ENCODE measurements around the gene STAT2.
A peak's percentile ranks its signal among the peaks of the same experiment; 100 is the strongest.

STAT2 gene

GRCh38 chr12:56308714-56309113, 51.2 kb downstream of the STAT2 start:
- Histone ChIP-seq H4K91ac (ENCODE audit: low read length) (no peak overlapping the region), H3K4ac (ENCODE audit: low read depth in 1 of 2, low read length in 2 of 2) (no peak overlapping the region), H3K4me3 (ENCODE audit: insufficient read depth in 1 of 2, low read depth in 1 of 2, low read length in 2 of 2) (no peak overlapping the region), H3K23ac (ENCODE audit: low read length in 2 of 2) (no peak overlapping the region), H3K79me1 (replicated peaks; ENCODE audit: low read length, poor library complexity, severe bottlenecking) (peaks cover 16% of the 10 kb centered on the region), H4K8ac (ENCODE audit: low read length) (no peak overlapping the region), H2BK120ac (ENCODE audit: low read depth, low read length) (no peak overlapping the region), H3K27ac (ENCODE audit: low read length, poor library complexity, severe bottlenecking) (no peak overlapping the region), H2BK15ac (ENCODE audit: low read depth, poor library complexity, severe bottlenecking) (no peak overlapping the region), H3K14ac (ENCODE audit: low read length in 2 of 2) (no peak overlapping the region), H3K9me3 (ENCODE audit: control insufficient read depth, low read length) (no peaks in the 10 kb centered on the region), H2AFZ (ENCODE audit: low read depth, low read length) (no peak overlapping the region), H3K27me3 (ENCODE audit: control insufficient read depth in 1 of 2, insufficient read depth in 1 of 2, low read length in 2 of 2) (no peaks in the 10 kb centered on the region), H2BK5ac (ENCODE audit: low read depth, low read length, poor library complexity, severe bottlenecking) (no peak overlapping the region), H3K4me1 (ENCODE audit: control insufficient read depth, insufficient read depth, low read depth, low read length) (peaks cover 2% of the 10 kb centered on the region), H3K18ac (ENCODE audit: low read depth in 1 of 2, low read length in 2 of 2) (no peak overlapping the region), H3K9ac (ENCODE audit: low read length) (no peak overlapping the region), H2BK12ac (ENCODE audit: low read length in 2 of 2) (no peak overlapping the region), H3K36me3 (ENCODE audit: control insufficient read depth in 1 of 2, insufficient read depth in 2 of 2, low read depth in 1 of 2, low read length in 2 of 2) (peaks cover 41 to 69% of the 10 kb centered on the region in 2 experiments), H2AK5ac (ENCODE audit: low read length, severe bottlenecking) (no peak overlapping the region), H3K4me2 (ENCODE audit: low read length, poor library complexity, severe bottlenecking) (no peak overlapping the region)
- DNase-seq, result no peak
- WGBS, result 97% methylated on average over 1 of the region's 3 CpGs

GRCh38 chr12:56307221-56307965, 52.5 kb downstream of the STAT2 start:
- H3K79me1 ChIP-seq (replicated peaks; ENCODE audit: low read length, poor library complexity, severe bottlenecking), result peaks cover 15% of the 10 kb centered on the region
- peaks cover 37 to 69% of the 10 kb centered on the region in 2 experiments for H3K36me3 ChIP-seq (ENCODE audit: control insufficient read depth in 1 of 2, insufficient read depth in 2 of 2, low read depth in 1 of 2, low read length in 2 of 2)
- H2AFZ ChIP-seq (ENCODE audit: low read depth, low read length), result no peak overlapping the region
- no peak overlapping the region for H4K8ac ChIP-seq (ENCODE audit: low read length)
- no peaks in the 10 kb centered on the region for H3K9me3 ChIP-seq (ENCODE audit: control insufficient read depth, low read length)
- DNase-seq, result no peak
- H3K9ac ChIP-seq (ENCODE audit: low read length), result no peak overlapping the region
- no peak overlapping the region for H3K23ac ChIP-seq (ENCODE audit: low read length in 2 of 2)
- no peak overlapping the region for H3K4me3 ChIP-seq (ENCODE audit: insufficient read depth in 1 of 2, low read depth in 1 of 2, low read length in 2 of 2)
- no peak overlapping the region for H2AK5ac ChIP-seq (ENCODE audit: low read length, severe bottlenecking)
- H3K4me2 ChIP-seq (ENCODE audit: low read length, poor library complexity, severe bottlenecking), result no peak overlapping the region
- no peak overlapping the region for H3K14ac ChIP-seq (ENCODE audit: low read length in 2 of 2)
- 97% methylated on average over 6 of the region's 7 CpGs for WGBS
- H3K27me3 ChIP-seq (ENCODE audit: control insufficient read depth in 1 of 2, insufficient read depth in 1 of 2, low read length in 2 of 2), result no peaks in the 10 kb centered on the region
- no peak overlapping the region for H2BK15ac ChIP-seq (ENCODE audit: low read depth, poor library complexity, severe bottlenecking)
- H3K27ac ChIP-seq (ENCODE audit: low read length, poor library complexity, severe bottlenecking), result peak overlapping the region; percentile 20
- no peak overlapping the region for H4K91ac ChIP-seq (ENCODE audit: low read length)
- peaks cover 2% of the 10 kb centered on the region for H3K4me1 ChIP-seq (ENCODE audit: control insufficient read depth, insufficient read depth, low read depth, low read length)
- H2BK5ac ChIP-seq (ENCODE audit: low read depth, low read length, poor library complexity, severe bottlenecking), result no peak overlapping the region
- no peak overlapping the region for H2BK120ac ChIP-seq (ENCODE audit: low read depth, low read length)
- no peak overlapping the region for H3K18ac ChIP-seq (ENCODE audit: low read depth in 1 of 2, low read length in 2 of 2)
- H2BK12ac ChIP-seq (ENCODE audit: low read length in 2 of 2), result no peak overlapping the region
- H3K4ac ChIP-seq (ENCODE audit: low read depth in 1 of 2, low read length in 2 of 2), result no peak overlapping the region

GRCh38 chr12:56304872-56305590, 54.9 kb downstream of the STAT2 start:
- WGBS, result 93% methylated on average over 3 of the region's 8 CpGs
- Histone ChIP-seq H4K8ac (ENCODE audit: low read length) (no peak overlapping the region), H3K9ac (ENCODE audit: low read length) (no peak overlapping the region), H3K4ac (ENCODE audit: low read depth in 1 of 2, low read length in 2 of 2) (no peak overlapping the region), H3K18ac (ENCODE audit: low read depth in 1 of 2, low read length in 2 of 2) (no peak overlapping the region), H3K4me2 (ENCODE audit: low read length, poor library complexity, severe bottlenecking) (no peak overlapping the region), H3K27ac (ENCODE audit: low read length, poor library complexity, severe bottlenecking) (no peak overlapping the region), H3K4me1 (ENCODE audit: control insufficient read depth, insufficient read depth, low read depth, low read length) (peaks cover 13% of the 10 kb centered on the region), H3K9me3 (ENCODE audit: control insufficient read depth, low read length) (no peaks in the 10 kb centered on the region), H2BK15ac (ENCODE audit: low read depth, poor library complexity, severe bottlenecking) (no peak overlapping the region), H2BK5ac (ENCODE audit: low read depth, low read length, poor library complexity, severe bottlenecking) (no peak overlapping the region), H3K27me3 (ENCODE audit: control insufficient read depth in 1 of 2, insufficient read depth in 1 of 2, low read length in 2 of 2) (no peaks in the 10 kb centered on the region), H4K91ac (ENCODE audit: low read length) (no peak overlapping the region), H3K4me3 (ENCODE audit: insufficient read depth in 1 of 2, low read depth in 1 of 2, low read length in 2 of 2) (no peak overlapping the region), H3K14ac (ENCODE audit: low read length in 2 of 2) (no peak overlapping the region), H2BK120ac (ENCODE audit: low read depth, low read length) (no peak overlapping the region), H2AK5ac (ENCODE audit: low read length, severe bottlenecking) (no peak overlapping the region), H3K23ac (ENCODE audit: low read length in 2 of 2) (no peak overlapping the region), H2BK12ac (ENCODE audit: low read length in 2 of 2) (no peak overlapping the region), H2AFZ (ENCODE audit: low read depth, low read length) (no peak overlapping the region), H3K79me1 (replicated peaks; ENCODE audit: low read length, poor library complexity, severe bottlenecking) (peaks cover 16% of the 10 kb centered on the region), H3K36me3 (ENCODE audit: control insufficient read depth in 1 of 2, insufficient read depth in 2 of 2, low read depth in 1 of 2, low read length in 2 of 2) (peaks cover 25 to 57% of the 10 kb centered on the region in 2 experiments)
- no peak for DNase-seq

GRCh38 chr12:56304276-56304675, 55.6 kb downstream of the STAT2 start:
- 100% methylated on average over 3 of the region's 3 CpGs for WGBS
- H3K79me1 ChIP-seq (replicated peaks; ENCODE audit: low read length, poor library complexity, severe bottlenecking), result peaks cover 16% of the 10 kb centered on the region
- H2BK120ac ChIP-seq (ENCODE audit: low read depth, low read length), result no peak overlapping the region
- H3K4me2 ChIP-seq (ENCODE audit: low read length, poor library complexity, severe bottlenecking), result no peak overlapping the region
- H2BK15ac ChIP-seq (ENCODE audit: low read depth, poor library complexity, severe bottlenecking), result no peak overlapping the region
- no peak overlapping the region for H3K18ac ChIP-seq (ENCODE audit: low read depth in 1 of 2, low read length in 2 of 2)
- H2AK5ac ChIP-seq (ENCODE audit: low read length, severe bottlenecking), result no peak overlapping the region
- peaks cover 13% of the 10 kb centered on the region for H3K4me1 ChIP-seq (ENCODE audit: control insufficient read depth, insufficient read depth, low read depth, low read length)
- no peak overlapping the region for H3K9ac ChIP-seq (ENCODE audit: low read length)
- no peak overlapping the region for H4K91ac ChIP-seq (ENCODE audit: low read length)
- H3K9me3 ChIP-seq (ENCODE audit: control insufficient read depth, low read length), result no peaks in the 10 kb centered on the region
- no peak overlapping the region for H3K4me3 ChIP-seq (ENCODE audit: insufficient read depth in 1 of 2, low read depth in 1 of 2, low read length in 2 of 2)
- no peak overlapping the region for H2AFZ ChIP-seq (ENCODE audit: low read depth, low read length)
- no peak overlapping the region for H3K4ac ChIP-seq (ENCODE audit: low read depth in 1 of 2, low read length in 2 of 2)
- H3K36me3 ChIP-seq (ENCODE audit: control insufficient read depth in 1 of 2, insufficient read depth in 2 of 2, low read depth in 1 of 2, low read length in 2 of 2), result peaks cover 25 to 51% of the 10 kb centered on the region in 2 experiments
- H4K8ac ChIP-seq (ENCODE audit: low read length), result no peak overlapping the region
- no peaks in the 10 kb centered on the region for H3K27me3 ChIP-seq (ENCODE audit: control insufficient read depth in 1 of 2, insufficient read depth in 1 of 2, low read length in 2 of 2)
- no peak overlapping the region for H3K14ac ChIP-seq (ENCODE audit: low read length in 2 of 2)
- H2BK5ac ChIP-seq (ENCODE audit: low read depth, low read length, poor library complexity, severe bottlenecking), result no peak overlapping the region
- H3K27ac ChIP-seq (ENCODE audit: low read length, poor library complexity, severe bottlenecking), result no peak overlapping the region
- DNase-seq, result no peak
- no peak overlapping the region for H3K23ac ChIP-seq (ENCODE audit: low read length in 2 of 2)
- H2BK12ac ChIP-seq (ENCODE audit: low read length in 2 of 2), result no peak overlapping the region
